Central memory CD8-positive, alpha-beta T cell (primary cell): ENCODE measurements around the gene SLC17A9.

Experiments
- ATAC-seq: fragments of 150-1000 bp; cut with Tn5 transposase; replicated peaks from 2 replicates; pipeline ENCODE4 v1.10.0; 2022; ENCODE audit warnings: mild to moderate bottlenecking, moderate FRiP score, moderate number of reproducible peaks; ENCODE audit not compliant: poor library complexity, severe bottlenecking; ENCODE audit errors: extremely low read depth
- DNase-seq, 2 donors: peaks; one replicate each; pipeline ENCODE4 v3.0.0; 2021; ENCODE audit warnings: low spot score in 2 of 2
- H3K27ac Mint-ChIP-seq: one replicate; pipeline ENCODE4 v1.8.0; 2022; ENCODE audit warnings: low read depth, mild to moderate bottlenecking, moderate library complexity, mixed read lengths
- H3K27me3 Mint-ChIP-seq: one replicate; pipeline ENCODE4 v1.8.0; 2022; ENCODE audit warnings: mixed read lengths
- H3K36me3 Mint-ChIP-seq: one replicate; pipeline ENCODE4 v1.8.0; 2022; ENCODE audit warnings: mild to moderate bottlenecking, moderate library complexity, mixed read lengths; ENCODE audit not compliant: insufficient read depth
- H3K4me1 Mint-ChIP-seq: one replicate; pipeline ENCODE4 v1.8.0; 2022; ENCODE audit warnings: mixed read lengths
- H3K4me3 Mint-ChIP-seq: one replicate; pipeline ENCODE4 v1.8.0; 2022; ENCODE audit warnings: mild to moderate bottlenecking, moderate library complexity, mixed read lengths
- H3K9me3 Mint-ChIP-seq: one replicate; pipeline ENCODE4 v1.8.0; 2022; ENCODE audit warnings: mixed read lengths

SLC17A9 gene

GRCh38 chr20:62947532-62948300 lies 4.8 kb upstream of the SLC17A9 start:
- Mint-ChIP-seq H3K27me3 (no peaks in the 10 kb centered on the region), H3K27ac (no peak overlapping the region), H3K9me3 (no peaks in the 10 kb centered on the region), H3K4me3 (no peak overlapping the region), H3K36me3 (peaks cover 34% of the 10 kb centered on the region), H3K4me1 (peaks cover 15% of the 10 kb centered on the region)
- DNase-seq (no peak), ATAC-seq (no peak)

- Mint-ChIP-seq H3K4me3 (no peak overlapping the region), H3K27ac (no peak overlapping the region), H3K9me3 (no peaks in the 10 kb centered on the region), H3K27me3 (no peaks in the 10 kb centered on the region), H3K4me1 (peaks cover 28% of the 10 kb centered on the region), H3K36me3 (peaks cover 30% of the 10 kb centered on the region)
- DNase-seq = no peak
- ATAC-seq = no peak
These were observed 3.2 kb upstream of the SLC17A9 start for GRCh38 chr20:62949153-62949821.

- ATAC-seq = no peak
- H3K27me3 Mint-ChIP-seq = no peaks in the 10 kb centered on the region
- DNase-seq = no peak
- H3K9me3 Mint-ChIP-seq = no peaks in the 10 kb centered on the region
- H3K36me3 Mint-ChIP-seq = peaks cover 23% of the 10 kb centered on the region
- H3K4me1 Mint-ChIP-seq = peaks cover 34% of the 10 kb centered on the region
- no peak overlapping the region for H3K4me3 Mint-ChIP-seq
- H3K27ac Mint-ChIP-seq = no peak overlapping the region
These were observed 2.5 kb upstream of the SLC17A9 start for GRCh38 chr20:62949962-62950361.

DNA sequence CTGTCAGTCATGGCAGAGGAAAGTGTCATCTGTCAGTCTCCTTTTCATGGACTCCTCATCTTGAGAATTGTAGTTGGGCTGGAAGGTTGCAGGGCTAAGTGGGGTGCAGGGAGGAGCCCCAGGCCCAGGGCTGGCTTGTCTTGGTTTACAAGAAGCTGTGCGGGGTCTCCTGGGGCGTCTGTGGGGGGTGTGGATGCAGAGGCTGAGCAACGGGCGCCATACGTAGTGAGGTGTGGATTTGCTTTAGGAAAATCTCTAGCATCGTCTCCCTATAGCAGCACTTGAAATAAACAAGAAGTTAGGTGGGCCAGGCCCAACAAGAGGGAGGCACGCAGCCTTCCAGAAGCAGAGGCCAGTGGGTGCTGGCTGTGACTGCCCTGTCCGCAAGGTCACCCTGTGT lies 1.8 kb upstream of the SLC17A9 start:
- H3K36me3 Mint-ChIP-seq = peaks cover 18% of the 10 kb centered on the region
- no peaks in the 10 kb centered on the region for H3K27me3 Mint-ChIP-seq
- H3K4me3 Mint-ChIP-seq = no peak overlapping the region
- no peak for ATAC-seq
- H3K9me3 Mint-ChIP-seq = no peaks in the 10 kb centered on the region
- peaks cover 34% of the 10 kb centered on the region for H3K4me1 Mint-ChIP-seq
- DNase-seq = no peak
- H3K27ac Mint-ChIP-seq = no peak overlapping the region

DNA sequence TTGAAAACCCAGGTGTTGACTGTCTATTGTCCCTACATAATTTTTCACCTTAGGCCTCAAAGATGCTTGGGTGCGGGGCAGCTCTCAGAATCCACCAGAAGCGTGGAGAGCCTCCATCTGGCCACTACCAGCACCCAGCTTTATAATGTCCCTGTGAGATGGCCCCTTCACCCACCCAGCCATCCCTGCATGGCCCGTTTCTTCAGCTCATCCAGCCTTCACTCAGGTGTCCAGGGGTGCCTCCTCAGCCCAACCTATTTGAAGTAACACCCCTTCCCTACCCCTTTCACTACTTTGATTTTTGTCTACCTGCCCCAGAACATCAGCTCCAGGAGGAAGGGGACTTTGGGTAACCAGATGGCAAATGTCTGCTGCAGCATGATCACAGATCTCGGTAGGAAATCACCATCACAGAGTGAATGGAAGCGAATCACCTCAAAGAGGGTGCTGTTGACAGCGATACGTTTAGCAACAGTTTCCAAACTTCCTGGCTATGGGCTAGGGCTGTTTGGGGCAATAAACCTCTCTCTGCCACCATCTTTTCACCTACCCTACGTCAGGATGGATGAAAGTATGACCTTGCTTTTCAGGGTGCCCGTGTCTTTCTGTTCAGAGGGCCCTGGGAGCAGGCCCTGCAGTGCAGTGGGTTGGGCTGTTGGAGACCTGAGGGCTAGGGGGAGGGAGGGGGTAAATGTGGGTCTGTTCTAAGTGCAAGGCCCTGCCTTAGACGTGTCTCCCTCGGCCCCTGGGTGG lies 1.2 kb upstream of the SLC17A9 start:
- H3K27me3 Mint-ChIP-seq = no peaks in the 10 kb centered on the region
- H3K27ac Mint-ChIP-seq = no peak overlapping the region
- peaks cover 13% of the 10 kb centered on the region for H3K36me3 Mint-ChIP-seq
- DNase-seq (no peak), ATAC-seq (no peak)
- H3K4me3 Mint-ChIP-seq = no peak overlapping the region
- no peaks in the 10 kb centered on the region for H3K9me3 Mint-ChIP-seq
- H3K4me1 Mint-ChIP-seq = peaks cover 34% of the 10 kb centered on the region

DNA sequence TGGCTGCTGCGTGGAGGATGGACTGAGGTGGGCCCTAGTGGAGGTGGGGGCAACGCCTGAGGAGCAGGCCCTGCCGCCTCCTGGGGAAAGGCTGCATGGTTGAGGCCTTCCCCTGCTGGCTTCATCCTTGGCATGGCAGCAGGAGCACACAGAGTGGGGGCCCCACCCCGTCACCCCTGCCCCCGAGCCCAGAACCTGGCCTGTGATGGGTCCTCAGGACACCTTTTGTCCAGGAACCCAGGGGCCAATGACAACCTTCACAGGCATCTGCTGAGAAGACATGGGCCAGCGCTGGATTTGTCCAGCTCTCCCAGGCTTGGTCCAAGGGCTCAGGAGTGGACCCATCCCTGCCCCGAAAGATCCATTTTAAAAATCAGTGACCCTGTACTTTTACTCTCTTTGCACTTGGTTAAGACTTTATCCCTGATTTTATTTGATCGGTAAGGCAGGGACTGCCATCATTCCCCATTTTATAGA lies 575 bp upstream of the SLC17A9 start:
- peaks cover 13% of the 10 kb centered on the region for H3K36me3 Mint-ChIP-seq
- peaks cover 34% of the 10 kb centered on the region for H3K4me1 Mint-ChIP-seq
- DNase-seq = no peak

GRCh38 chr20:62952968-62953838 lies 694 bp downstream of the SLC17A9 start:
- H3K4me1 Mint-ChIP-seq = peaks cover 24% of the 10 kb centered on the region
- H3K27ac Mint-ChIP-seq = peak overlapping the region; percentile 94
- H3K27me3 Mint-ChIP-seq = no peaks in the 10 kb centered on the region
- H3K4me3 Mint-ChIP-seq = peak overlapping the region; percentile 87
- peaks cover 7% of the 10 kb centered on the region for H3K36me3 Mint-ChIP-seq
- no peaks in the 10 kb centered on the region for H3K9me3 Mint-ChIP-seq
- ATAC-seq (no peak), DNase-seq (no peak)

More for the DNA sequence above, 575 bp upstream of the SLC17A9 start:
- Mint-ChIP-seq H3K27ac (no peak overlapping the region), H3K27me3 (no peaks in the 10 kb centered on the region), H3K9me3 (no peaks in the 10 kb centered on the region), H3K4me3 (peak overlapping the region; percentile 87)
- ATAC-seq = no peak

GRCh38 chr20:62953839-62954703 lies 1.6 kb downstream of the SLC17A9 start:
- Mint-ChIP-seq H3K9me3 (no peaks in the 10 kb centered on the region), H3K36me3 (peaks cover 7% of the 10 kb centered on the region)
- peak; percentile 56 to 71 for DNase-seq

DNA sequence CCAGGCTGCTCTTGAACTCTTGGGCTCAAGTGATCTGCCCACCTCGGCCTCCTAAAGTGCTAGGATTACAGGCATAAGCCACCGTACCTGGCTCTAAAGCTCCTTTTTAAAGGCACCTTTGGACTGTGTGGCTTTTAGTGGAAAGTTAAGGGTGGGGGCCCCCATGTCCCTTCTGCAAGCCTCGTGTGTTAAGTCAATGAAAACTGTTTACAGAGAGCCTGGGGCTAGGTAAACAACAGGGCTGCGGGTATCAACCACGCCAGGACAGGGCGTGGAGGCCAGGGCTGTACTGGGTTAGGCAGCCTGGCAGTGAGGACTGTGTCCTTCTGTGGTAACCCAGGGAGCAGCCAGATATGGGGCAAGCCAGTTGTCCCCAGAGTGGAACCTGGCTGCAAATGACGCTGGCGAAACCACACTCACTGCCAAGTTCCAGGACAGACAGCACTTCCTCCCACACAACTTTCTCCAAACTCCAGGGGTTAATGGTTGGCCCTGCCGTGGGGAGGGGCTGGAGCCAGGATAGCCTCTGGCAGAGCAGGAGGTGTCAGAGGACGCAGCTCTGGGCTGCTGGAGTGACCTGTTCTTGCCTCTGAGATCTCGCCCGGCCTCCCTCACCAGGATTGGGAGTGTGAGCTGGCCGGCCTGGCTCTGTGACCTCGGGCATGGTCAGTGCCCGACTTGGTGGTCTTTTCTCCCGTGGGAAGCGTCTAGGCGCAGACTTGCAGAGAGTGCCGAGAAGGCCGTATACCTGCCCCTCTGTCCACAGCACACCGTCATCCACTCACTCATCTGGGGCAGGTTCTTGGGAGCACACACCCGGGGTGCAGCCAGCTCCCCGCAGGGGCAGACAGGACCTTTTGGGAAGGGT lies 3.2 kb downstream of the SLC17A9 start:
- Mint-ChIP-seq H3K9me3 (no peaks in the 10 kb centered on the region), H3K4me1 (peaks cover 24% of the 10 kb centered on the region)
- ATAC-seq = no peak

More at GRCh38 chr20:62953839-62954703, 1.6 kb downstream of the SLC17A9 start:
- peak overlapping the region; percentile 87 for H3K4me3 Mint-ChIP-seq
- ATAC-seq = peak; percentile 90
- H3K27me3 Mint-ChIP-seq = no peaks in the 10 kb centered on the region
- peak overlapping the region; percentile 94 for H3K27ac Mint-ChIP-seq
- peaks cover 24% of the 10 kb centered on the region for H3K4me1 Mint-ChIP-seq

GRCh38 chr20:62956387-62957135 lies 4.1 kb downstream of the SLC17A9 start:
- H3K27ac Mint-ChIP-seq = no peak overlapping the region

More for the DNA sequence above, 3.2 kb downstream of the SLC17A9 start:
- no peak for DNase-seq
- Mint-ChIP-seq H3K4me3 (no peak overlapping the region), H3K36me3 (peaks cover 8% of the 10 kb centered on the region), H3K27ac (no peak overlapping the region), H3K27me3 (no peaks in the 10 kb centered on the region)

More at GRCh38 chr20:62956387-62957135, 4.1 kb downstream of the SLC17A9 start:
- no peak for DNase-seq
- Mint-ChIP-seq H3K27me3 (no peaks in the 10 kb centered on the region), H3K36me3 (peaks cover 6% of the 10 kb centered on the region), H3K9me3 (no peaks in the 10 kb centered on the region), H3K4me1 (peaks cover 24% of the 10 kb centered on the region), H3K4me3 (no peak overlapping the region)
- no peak for ATAC-seq
